NT2/D1 (cell line): ENCODE measurements around the gene CAVIN2.

Experiments used
- SUZ12 ChIP-seq: IDR thresholded peaks from 2 replicates; pipeline ENCODE4 v1.6.1; 2011; ENCODE audit not compliant: insufficient read length, insufficient read depth; ENCODE audit errors: extremely low read depth
- YY1 ChIP-seq: IDR thresholded peaks from 2 replicates; pipeline ENCODE4 v1.6.1; 2011; ENCODE audit not compliant: insufficient read length, insufficient read depth
- ZNF274 ChIP-seq: IDR thresholded peaks from 2 replicates; pipeline ENCODE4 v1.6.1; 2011; ENCODE audit warnings: mild to moderate bottlenecking, low read depth, low read length

GRCh38 chr2:191867507-191867847, 20.6 kb upstream of the CAVIN2 start:
- TF ChIP-seq ZNF274 (no peak), YY1 (no peak), SUZ12 (no peak)
